Measurements from ENCODE around the gene VAV3.
A peak's percentile ranks its signal among the peaks of the same experiment; 100 is the strongest.

VAV3 gene

DNA sequence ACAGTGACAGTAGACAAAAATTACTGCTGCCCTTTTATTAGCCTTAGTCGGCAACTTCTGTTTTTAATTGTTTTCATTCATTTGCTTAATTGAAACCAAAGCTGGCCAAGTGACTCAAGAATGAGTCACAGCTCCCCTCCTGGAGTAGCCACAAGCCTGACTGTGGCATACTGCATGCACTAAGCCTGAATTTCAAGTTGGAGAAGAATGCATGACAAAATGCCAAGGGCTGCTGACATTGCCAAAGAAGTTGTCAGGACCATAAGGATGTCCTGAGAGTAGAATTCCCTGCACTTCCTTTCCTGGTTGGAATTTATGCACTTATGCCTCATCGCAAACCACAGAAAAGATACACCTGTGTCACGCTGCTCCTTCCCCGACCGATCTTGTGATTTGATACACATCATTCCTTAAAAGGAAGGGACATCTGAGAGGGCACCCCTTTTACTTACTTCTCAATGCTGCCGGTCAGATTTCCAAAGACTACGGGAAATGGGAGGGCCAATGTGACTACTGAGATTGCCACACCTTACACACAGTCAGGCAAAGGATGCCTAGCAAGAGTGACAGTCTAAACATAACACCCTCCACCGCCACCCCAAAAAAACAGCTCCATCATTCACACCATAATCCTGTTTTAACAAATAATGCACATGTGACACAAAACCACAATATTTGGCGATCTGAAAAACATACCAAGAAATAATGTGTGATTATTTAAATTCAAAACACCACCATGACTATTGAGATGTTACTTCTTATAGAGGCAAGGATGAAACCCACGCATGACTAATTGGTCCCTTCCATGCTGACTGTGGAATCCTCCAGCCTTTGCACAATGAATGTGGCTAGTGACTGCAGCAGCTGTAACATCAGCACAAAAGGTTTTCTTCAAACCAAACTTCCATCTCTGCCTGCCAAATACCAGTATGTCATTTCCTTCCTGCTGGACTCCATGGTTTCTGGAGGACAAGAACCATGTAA is 28.2 kb downstream of the VAV3 start:
- DNase-seq (ENCODE audit: low read depth): peak; percentile 24

GRCh38 chr1:107935396-107936064 is 29.4 kb downstream of the VAV3 start:
- DNase-seq (ENCODE audit: low read depth): no peak

DNA sequence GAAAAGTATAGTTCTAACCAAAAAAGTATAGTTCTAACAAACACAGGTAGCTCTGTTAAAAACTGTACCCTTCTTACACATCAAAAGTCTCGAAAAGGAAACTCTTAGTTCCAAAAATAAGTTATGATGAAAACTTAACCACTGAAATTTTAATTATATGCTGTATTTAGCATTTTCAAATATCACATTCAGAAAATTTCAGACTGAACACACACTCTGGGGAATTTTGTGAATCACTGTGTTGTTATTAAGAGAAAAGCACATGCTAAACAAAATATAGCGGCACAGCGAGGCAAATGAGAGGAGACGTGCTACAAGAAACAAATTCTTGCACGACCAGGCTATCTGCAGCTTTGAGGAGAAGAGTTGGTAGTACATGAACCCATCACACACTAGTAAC is 30.4 kb downstream of the VAV3 start:
- DNase-seq (ENCODE audit: low read depth): no peak

DNA sequence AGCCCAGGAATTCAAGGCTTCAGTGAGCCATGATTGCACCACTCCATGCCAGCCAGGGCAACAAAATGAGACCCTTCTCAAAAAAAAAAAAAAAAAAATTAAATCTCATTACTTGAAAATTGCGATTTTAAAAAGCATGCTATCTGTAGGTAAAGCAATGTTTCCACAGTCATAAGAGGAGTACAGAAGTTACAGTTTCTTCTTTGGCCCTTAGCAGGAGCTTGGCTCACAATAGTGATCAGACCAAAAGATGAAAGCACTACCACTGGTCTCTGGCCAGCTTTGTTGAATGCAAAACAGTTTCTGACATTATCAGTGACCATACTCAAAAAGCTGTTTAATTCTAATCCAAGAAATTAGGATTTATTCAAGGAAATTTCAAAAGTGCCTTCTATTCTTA is 31.2 kb downstream of the VAV3 start:
- DNase-seq (ENCODE audit: low read depth): no peak

- DNase-seq (ENCODE audit: low read depth): no peak
Measured at GRCh38 chr1:107930292-107930691, 34.7 kb downstream of the VAV3 start.

DNA sequence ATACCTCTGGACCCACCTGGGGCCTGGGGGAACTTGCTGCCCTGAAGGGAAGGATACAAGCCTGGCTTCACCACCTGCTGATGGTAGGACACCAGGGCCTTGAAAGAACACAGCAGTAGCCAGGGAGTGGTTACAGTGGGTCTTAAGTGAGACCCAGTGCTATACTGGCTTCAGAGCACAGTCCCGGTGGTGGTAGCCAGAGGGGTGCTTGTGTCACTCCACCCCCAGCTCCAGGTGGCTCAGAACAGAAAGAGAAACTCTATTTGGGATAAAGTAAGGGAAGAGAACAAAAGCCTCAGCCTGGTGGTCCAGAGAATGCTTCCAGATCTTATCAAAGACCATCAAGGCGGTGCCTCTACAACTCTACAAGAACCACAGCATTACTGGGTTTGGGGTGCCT is 37.2 kb downstream of the VAV3 start:
- no peak for DNase-seq (ENCODE audit: low read depth)

- no peak for DNase-seq (ENCODE audit: low read depth)
Measured at GRCh38 chr1:107926436-107927080, 38.4 kb downstream of the VAV3 start.

DNA sequence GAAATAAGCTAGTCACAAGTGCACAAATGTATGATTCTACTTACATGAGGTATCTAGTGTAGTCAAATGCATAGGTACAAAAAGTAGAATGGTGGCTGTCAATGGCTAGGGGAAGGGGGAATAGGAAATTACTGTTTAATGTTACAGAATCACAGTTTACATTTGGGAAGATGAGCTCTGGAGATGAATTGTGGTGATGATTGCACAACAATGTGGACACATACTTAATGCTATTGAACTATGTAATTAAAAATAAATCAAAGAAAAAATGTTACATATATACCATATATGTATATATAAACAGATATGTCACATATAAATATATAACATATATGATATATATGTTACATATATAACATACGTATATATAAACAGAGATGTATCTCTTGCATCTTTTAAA is 39.4 kb downstream of the VAV3 start:
- DNase-seq (ENCODE audit: low read depth): no peak

- no peak for DNase-seq (ENCODE audit: low read depth)
Measured at GRCh38 chr1:107920999-107921398, 44.0 kb downstream of the VAV3 start.

DNA sequence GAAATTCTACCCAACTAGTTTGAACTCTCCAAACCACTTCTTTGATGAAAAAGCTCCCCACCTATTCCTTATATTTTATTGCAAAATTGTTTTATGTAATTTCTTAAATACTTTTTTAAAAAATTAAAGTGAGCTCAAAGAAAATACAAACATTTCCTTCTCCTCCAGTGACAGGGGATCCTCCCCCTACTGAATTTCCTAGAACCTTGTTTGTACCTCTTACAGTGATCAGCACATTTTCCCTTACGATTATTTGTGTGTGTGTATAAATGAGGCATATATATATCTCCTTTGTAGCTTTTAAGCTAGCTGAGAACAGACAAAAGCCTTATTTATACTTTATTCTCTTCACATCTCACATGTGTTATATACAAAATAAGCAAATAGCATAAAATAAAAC is 44.4 kb downstream of the VAV3 start:
- no peak for DNase-seq (ENCODE audit: low read depth)

DNA sequence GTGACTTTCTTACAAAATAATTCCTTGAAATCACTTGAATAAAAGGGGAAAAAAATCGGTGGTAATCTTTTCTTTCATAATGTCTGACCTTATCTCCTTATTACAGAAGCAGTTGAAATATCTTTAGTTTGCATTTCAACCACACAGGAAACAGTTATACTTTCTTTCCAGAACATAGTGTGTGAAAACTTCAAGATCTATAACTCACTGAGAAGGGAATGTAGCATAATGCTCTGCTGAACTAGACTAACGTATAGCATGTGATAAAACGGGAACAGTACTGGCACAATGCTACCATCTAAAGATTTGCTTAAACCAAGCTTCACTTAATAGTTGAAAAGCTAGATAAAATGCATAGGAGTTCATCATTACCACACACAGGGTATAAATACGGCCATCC is 45.0 kb downstream of the VAV3 start:
- no peak for DNase-seq (ENCODE audit: low read depth)

DNA sequence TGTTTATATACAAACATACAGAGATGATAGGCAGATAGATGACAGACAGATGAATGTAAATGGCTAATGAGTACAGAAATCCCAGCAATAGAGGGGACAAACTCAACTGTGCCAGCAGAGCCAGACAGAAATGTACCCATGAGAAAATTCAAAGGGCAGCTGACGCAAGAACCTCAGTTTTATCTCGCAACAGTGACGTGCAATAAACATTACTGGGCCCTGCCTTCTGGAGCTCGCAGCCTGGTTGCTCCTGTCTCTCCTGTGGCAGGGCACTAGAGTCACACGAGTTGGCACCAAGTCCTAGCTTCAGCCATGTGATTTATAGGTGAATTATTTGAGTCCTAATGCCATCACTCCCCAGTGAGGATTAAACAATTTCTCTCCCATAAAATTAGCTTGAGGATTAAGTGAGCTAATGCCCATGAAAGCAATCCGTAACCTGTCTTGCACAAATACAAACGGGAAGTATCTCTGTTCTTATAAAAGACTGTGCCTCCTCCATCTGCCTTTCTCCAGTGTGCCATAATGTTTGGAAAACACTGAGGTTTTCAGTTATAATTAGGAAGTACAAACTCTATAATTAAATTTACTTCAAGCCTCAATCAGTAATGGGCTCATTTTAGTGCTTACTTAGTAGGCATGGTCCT is 50.7 kb downstream of the VAV3 start:
- DNase-seq (ENCODE audit: low read depth): no peak

DNA sequence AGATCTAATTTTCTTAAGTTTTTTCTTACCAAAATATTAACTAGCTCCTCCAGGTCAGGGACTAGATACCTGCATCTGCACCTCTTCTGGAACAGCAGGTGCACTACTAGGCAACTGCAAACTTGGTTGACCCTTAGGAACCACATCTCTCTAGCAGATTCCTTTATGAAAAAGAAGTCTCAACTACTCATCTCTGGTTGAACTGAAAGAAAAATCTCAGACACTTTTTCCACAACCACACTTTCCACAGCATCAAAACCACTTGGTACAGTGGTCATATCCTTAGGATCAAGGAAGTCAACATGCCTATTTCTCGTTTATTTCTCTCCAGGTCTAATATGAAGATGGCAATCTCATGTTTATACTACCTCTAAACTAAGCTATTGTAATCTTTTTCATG is 52.3 kb downstream of the VAV3 start:
- no peak for DNase-seq (ENCODE audit: low read depth)

DNA sequence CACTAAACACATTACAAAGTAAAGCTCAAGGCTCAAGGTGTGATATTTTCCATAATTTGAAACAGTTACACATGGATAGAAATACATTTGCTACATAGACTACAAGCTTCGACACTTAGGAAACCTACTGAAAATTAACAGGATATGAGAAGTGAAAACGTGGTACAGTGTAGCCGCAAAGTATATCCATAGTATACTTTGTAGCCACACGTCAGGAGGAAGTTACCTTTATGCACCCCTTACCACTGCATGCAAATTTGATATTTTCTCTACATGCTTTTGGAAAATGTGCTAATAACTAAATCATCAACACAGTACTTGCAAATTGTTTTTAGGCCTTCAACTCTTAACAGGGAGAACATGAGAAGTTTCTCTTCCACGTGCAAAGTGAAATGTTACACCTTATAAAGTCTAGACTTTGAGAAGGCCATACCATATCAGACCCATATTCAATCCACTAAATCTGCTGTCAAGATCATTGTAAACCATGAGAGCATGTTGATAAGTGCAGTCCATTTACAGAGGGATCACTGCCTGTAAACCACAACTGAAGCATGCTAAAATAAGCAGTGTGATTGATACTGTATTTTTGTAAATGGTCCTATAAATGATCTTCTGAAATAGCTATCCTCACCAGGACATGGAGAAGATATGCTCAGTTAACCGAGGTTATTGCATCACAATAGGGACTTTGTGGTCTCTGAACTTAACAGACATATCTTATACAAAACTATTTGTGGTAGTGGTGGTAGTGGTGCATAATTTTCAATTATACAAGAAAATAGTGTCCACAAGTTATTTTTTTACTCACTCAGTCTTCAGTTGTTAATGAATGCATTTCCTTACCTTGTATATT is 64.7 kb downstream of the VAV3 start:
- DNase-seq (ENCODE audit: low read depth): no peak

GRCh38 chr1:107899655-107900054 is 65.3 kb downstream of the VAV3 start:
- DNase-seq (ENCODE audit: low read depth): no peak

DNA sequence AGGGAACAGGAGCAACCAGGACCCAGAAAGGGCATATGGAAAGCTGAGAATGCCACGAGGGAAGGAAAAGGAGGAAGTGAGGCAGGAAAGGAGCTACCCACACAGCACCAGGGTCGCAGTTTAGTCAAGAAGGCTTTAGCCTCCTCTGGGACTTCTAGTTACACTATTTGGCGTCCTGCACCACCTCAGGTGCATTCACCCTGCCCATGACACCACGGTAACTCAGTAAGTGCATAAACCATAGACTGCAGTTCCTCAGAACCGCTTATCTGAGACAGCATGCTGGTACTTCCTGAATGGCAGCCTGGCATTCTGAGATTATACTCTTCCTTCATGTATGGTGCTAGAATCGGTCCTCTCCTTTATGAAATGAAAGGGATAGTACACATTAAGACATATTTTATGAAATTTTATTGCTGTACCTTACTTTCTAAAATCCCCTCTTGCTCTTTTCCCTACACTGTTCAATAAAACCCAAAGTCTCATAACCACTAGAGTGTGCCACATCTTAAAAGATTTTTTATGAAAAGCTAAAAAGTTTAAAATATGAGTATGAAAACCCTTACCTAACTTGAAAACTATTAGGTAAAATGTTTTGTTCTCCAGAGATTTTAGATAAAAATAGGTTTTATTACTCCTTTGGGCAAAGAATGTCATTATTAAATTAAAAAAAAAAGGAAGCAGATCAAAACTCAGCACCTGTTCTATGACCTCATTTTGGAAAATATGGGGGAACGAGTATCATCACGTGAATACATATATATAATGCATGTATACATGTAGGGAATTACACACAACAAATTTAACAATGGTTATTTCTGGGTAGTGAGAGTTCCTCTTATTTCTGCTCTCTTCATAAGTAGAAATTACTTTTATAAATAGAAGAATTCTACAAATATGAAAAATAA is 67.3 kb downstream of the VAV3 start:
- no peak for DNase-seq (ENCODE audit: low read depth)

- DNase-seq (ENCODE audit: low read depth): no peak
Measured at GRCh38 chr1:107896936-107897335, 68.0 kb downstream of the VAV3 start.

DNA sequence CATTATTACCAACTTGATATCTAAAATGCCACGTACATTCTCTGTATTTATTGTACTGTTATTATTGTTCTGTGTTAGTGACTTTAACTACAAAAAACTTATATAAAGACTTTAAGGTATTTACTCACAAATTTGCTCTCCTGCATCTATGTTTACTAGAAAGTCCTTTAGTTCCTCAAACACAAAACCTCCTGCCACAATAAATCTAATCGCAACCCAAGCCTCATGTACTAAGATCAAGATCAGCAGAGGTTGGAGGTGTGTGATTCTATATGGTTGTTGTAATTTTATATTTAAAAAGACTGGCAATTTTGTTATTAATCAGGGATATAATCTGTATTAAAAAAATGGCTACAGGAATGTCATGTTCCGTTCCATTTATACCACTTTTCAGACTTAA is 68.6 kb downstream of the VAV3 start:
- no peak for DNase-seq (ENCODE audit: low read depth)

- no peak for DNase-seq (ENCODE audit: low read depth)
Measured at GRCh38 chr1:107895403-107896191, 69.4 kb downstream of the VAV3 start.

GRCh38 chr1:107894605-107895004 is 70.4 kb downstream of the VAV3 start:
- no peak for DNase-seq (ENCODE audit: low read depth)
